CD4-positive, alpha-beta T cell treated with Interleukin-21 for 1 hour (primary cell): Measurements from ENCODE around the gene IL36G.
"Not testable (repeated sequence)": the region's sequence is repeated elsewhere in the genome, so short reads cannot be mapped to it uniquely, and the experiment has no call there.

Experiments
- DNase-seq: peaks from one replicate; pipeline ENCODE4 v3.0.0-alpha.2; 2020

IL36G gene

GRCh38 chr2:112977559-112978056, at the start of gene IL36G:
Gene IL36G (plus strand): TSS chr2:112978006. CDS start chr2:112978639, 633 bp downstream.
- DNase-seq, result no peak

- no peak for DNase-seq
These were observed 44.5 kb upstream of the IL36G start for GRCh38 chr2:112933261-112933660.

- DNase-seq, result not testable (repeated sequence)
These were observed 43.7 kb upstream of the IL36G start for GRCh38 chr2:112934117-112934516.

- no peak for DNase-seq
These were observed 40.9 kb upstream of the IL36G start for GRCh38 chr2:112936927-112937232.

- peak; percentile 39 for DNase-seq
These were observed 38.9 kb upstream of the IL36G start for GRCh38 chr2:112938904-112939303.

GRCh38 chr2:112939425-112939824, 38.4 kb upstream of the IL36G start:
- no peak for DNase-seq

GRCh38 chr2:112940859-112941625, 36.8 kb upstream of the IL36G start:
- no peak for DNase-seq

GRCh38 chr2:112941753-112942653, 35.8 kb upstream of the IL36G start:
- DNase-seq, result peak; percentile 70

- DNase-seq, result no peak
These were observed 35.2 kb upstream of the IL36G start for GRCh38 chr2:112942654-112943002.

GRCh38 chr2:112944971-112945370, 32.8 kb upstream of the IL36G start:
- no peak for DNase-seq

- DNase-seq, result no peak
These were observed 31.7 kb upstream of the IL36G start for GRCh38 chr2:112946086-112946485.

GRCh38 chr2:112947374-112947773, 30.4 kb upstream of the IL36G start:
- no peak for DNase-seq

- no peak for DNase-seq
These were observed 28.4 kb upstream of the IL36G start for GRCh38 chr2:112949456-112949855.

- DNase-seq, result no peak
These were observed 23.4 kb upstream of the IL36G start for GRCh38 chr2:112954364-112954763.

GRCh38 chr2:112957511-112957910, 20.3 kb upstream of the IL36G start:
- no peak for DNase-seq

GRCh38 chr2:112958428-112959108, 19.2 kb upstream of the IL36G start:
- DNase-seq, result peak; percentile 55

- DNase-seq, result no peak
These were observed 18.5 kb upstream of the IL36G start for GRCh38 chr2:112959109-112959812.

- DNase-seq, result no peak
These were observed 17.5 kb upstream of the IL36G start for GRCh38 chr2:112960230-112960825.

GRCh38 chr2:112962308-112963175, 15.3 kb upstream of the IL36G start:
- no peak for DNase-seq

- DNase-seq, result no peak
These were observed 10.8 kb upstream of the IL36G start for GRCh38 chr2:112967023-112967422.

- DNase-seq, result no peak
These were observed 5.3 kb upstream of the IL36G start for GRCh38 chr2:112972423-112973086.
